ENCODE data around the gene AHSA1. TPM values are rescaled to one million over a fixed set of nuclear protein-coding genes. Genes with fewer than 3 reads are reported as not detected.

AHSA1 gene
- total and polyA plus RNA-seq, 2 experiments from 2014 or later: 126 to 127 TPM

DNA sequence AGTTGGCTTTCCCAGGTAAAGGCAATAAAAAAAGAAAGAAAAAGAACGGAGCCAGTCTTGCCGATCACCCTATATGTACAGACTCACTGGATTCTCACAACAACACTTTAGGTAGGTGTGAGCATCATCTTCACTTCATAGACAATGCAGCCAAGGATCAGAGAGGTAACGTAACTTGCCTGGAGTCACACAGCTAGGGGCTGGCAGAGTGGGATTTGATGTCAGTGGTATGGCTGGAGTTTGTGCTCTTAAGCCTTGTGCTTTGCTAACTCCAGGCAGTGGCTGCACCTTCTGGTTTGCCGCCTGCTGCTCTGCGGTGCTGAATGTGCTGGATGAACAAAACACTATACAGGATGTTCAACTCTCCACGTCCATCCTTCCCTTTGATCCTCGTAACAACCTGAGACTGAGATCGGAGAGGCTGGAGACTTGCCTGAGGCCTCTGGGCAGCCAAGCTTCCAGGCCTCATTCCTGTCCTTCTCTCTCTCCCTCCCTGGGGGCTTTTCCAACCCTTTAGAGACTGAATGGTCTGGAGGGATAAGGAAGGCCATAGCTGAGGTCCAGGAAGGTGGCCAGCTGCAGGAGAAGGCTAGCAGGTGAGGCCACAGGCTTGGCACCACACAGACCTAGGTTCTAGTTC lies 32.6 kb downstream of the AHSA1 start:
- Histone ChIP-seq H4K20me1 (ENCODE audit: insufficient read depth, poor library complexity, severe bottlenecking) (no peaks in the 10 kb centered on the region), H3K4me1 (ENCODE audit: insufficient read depth) (no peaks in the 10 kb centered on the region), H3K27ac (no peak overlapping the region), H3K36me3 (replicated peaks; ENCODE audit: insufficient read depth, low read depth) (no peaks in the 10 kb centered on the region), H3K79me2 (no peaks in the 10 kb centered on the region), H3K27me3 (no peaks in the 10 kb centered on the region), H3K4me3 (no peak overlapping the region), H2AFZ (no peak overlapping the region), H3K4me2 (no peak overlapping the region), H3K9me2 (replicated peaks; ENCODE audit: insufficient read depth) (no peaks in the 10 kb centered on the region), H3K9me3 (ENCODE audit: low read depth) (no peaks in the 10 kb centered on the region)
- TF ChIP-seq EZH2phosphoT487 (IDR thresholded peaks at IDR 0.05; ENCODE audit: low read depth, severe bottlenecking, unreplicated experiment) (no peak), EZH2 (IDR thresholded peaks at IDR 0.05; ENCODE audit: borderline replicate concordance) (no peak)
- TF ChIP-seq, protein P1, sequence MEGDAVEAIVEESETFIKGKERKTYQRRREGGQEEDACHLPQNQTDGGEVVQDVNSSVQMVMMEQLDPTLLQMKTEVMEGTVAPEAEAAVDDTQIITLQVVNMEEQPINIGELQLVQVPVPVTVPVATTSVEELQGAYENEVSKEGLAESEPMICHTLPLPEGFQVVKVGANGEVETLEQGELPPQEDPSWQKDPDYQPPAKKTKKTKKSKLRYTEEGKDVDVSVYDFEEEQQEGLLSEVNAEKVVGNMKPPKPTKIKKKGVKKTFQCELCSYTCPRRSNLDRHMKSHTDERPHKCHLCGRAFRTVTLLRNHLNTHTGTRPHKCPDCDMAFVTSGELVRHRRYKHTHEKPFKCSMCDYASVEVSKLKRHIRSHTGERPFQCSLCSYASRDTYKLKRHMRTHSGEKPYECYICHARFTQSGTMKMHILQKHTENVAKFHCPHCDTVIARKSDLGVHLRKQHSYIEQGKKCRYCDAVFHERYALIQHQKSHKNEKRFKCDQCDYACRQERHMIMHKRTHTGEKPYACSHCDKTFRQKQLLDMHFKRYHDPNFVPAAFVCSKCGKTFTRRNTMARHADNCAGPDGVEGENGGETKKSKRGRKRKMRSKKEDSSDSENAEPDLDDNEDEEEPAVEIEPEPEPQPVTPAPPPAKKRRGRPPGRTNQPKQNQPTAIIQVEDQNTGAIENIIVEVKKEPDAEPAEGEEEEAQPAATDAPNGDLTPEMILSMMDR (IDR thresholded peaks at IDR 0.05; ENCODE audit: poor library complexity): no peak
- WGBS (ENCODE audit: low lambda C conversion rate, missing lambda C conversion rate): 90% methylated on average over 8 of the region's 8 CpGs
- no peak for DNase-seq (ENCODE audit: low spot score)

DNA sequence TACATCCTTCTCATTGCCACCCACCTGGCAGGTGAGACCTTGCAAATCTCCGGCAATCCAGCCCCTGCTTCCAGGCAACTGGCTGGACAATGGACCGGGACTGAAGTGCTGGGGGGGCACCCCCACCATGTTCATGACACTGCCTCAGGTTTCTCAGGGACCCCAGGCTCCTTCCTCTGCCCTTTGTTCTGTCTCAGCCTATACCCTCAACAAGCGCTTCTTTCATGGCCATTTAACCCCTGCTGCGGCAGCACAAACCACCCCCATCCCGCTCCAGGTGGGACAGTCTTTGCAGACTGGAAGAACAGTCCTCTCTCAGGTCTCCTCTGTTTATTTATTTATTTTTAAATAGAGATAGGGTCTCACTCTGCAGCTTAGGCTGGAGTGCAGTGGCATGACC lies 33.2 kb downstream of the AHSA1 start:
- WGBS (ENCODE audit: low lambda C conversion rate, missing lambda C conversion rate): 88% methylated on average over 5 of the region's 5 CpGs
- TF ChIP-seq, protein P1 (IDR thresholded peaks at IDR 0.05; ENCODE audit: poor library complexity): no peak
- TF ChIP-seq EZH2 (IDR thresholded peaks at IDR 0.05; ENCODE audit: borderline replicate concordance): no peak
- no peak for TF ChIP-seq EZH2phosphoT487 (IDR thresholded peaks at IDR 0.05; ENCODE audit: low read depth, severe bottlenecking, unreplicated experiment)

DNA sequence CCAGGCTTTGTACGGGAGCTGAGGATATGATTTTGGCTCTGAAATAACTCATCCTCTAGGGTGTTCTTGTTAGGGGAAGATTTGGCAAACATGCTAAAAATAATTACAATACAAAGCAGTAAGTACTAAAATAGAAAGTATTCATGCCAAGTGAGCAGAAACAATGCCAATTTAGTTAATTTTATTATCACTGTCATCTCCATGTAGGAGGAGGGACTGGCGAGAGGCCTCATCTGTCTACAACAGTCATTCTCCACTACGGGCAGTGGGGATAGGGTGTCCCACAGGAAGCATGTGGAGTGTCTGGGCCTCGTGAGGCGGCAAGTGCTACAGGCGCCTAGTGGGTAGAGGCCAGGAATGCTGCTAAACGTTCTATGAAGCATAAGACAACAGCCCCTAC lies 37.4 kb downstream of the AHSA1 start:
- Histone ChIP-seq H3K4me1 (ENCODE audit: insufficient read depth) (no peaks in the 10 kb centered on the region), H3K36me3 (replicated peaks; ENCODE audit: insufficient read depth, low read depth) (no peaks in the 10 kb centered on the region), H3K27me3 (peaks cover 24% of the 10 kb centered on the region), H4K20me1 (ENCODE audit: insufficient read depth, poor library complexity, severe bottlenecking) (no peaks in the 10 kb centered on the region), H3K9me3 (ENCODE audit: low read depth) (no peaks in the 10 kb centered on the region), H3K27ac (no peak overlapping the region), H3K4me2 (no peak overlapping the region), H3K79me2 (no peaks in the 10 kb centered on the region), H2AFZ (no peak overlapping the region), H3K9me2 (replicated peaks; ENCODE audit: insufficient read depth) (no peaks in the 10 kb centered on the region), H3K4me3 (no peak overlapping the region)
- TF ChIP-seq EZH2phosphoT487 (IDR thresholded peaks at IDR 0.05; ENCODE audit: low read depth, severe bottlenecking, unreplicated experiment) (no peak), EZH2 (IDR thresholded peaks at IDR 0.05; ENCODE audit: borderline replicate concordance) (no peak)
- TF ChIP-seq, protein P1 (IDR thresholded peaks at IDR 0.05; ENCODE audit: poor library complexity): no peak
- 85% methylated on average over 7 of the region's 7 CpGs for WGBS (ENCODE audit: low lambda C conversion rate, missing lambda C conversion rate)
- no peak for DNase-seq (ENCODE audit: low spot score)

More for the DNA sequence above, 33.2 kb downstream of the AHSA1 start:
- Histone ChIP-seq H2AFZ (no peak overlapping the region), H3K36me3 (replicated peaks; ENCODE audit: insufficient read depth, low read depth) (no peaks in the 10 kb centered on the region), H3K9me3 (ENCODE audit: low read depth) (no peaks in the 10 kb centered on the region), H3K4me3 (no peak overlapping the region), H3K79me2 (no peaks in the 10 kb centered on the region), H3K27ac (no peak overlapping the region), H4K20me1 (ENCODE audit: insufficient read depth, poor library complexity, severe bottlenecking) (no peaks in the 10 kb centered on the region), H3K4me1 (ENCODE audit: insufficient read depth) (no peaks in the 10 kb centered on the region), H3K4me2 (no peak overlapping the region), H3K27me3 (no peaks in the 10 kb centered on the region), H3K9me2 (replicated peaks; ENCODE audit: insufficient read depth) (no peaks in the 10 kb centered on the region)
- DNase-seq (ENCODE audit: low spot score): no peak
